UCSD-AML1 (cell line): Measurements from ENCODE around the gene ANKRD50.

Source experiments
- DNase-seq: peaks from one replicate; lab custom pipeline; 2025; ENCODE audit not compliant: unreplicated experiment; lab: John Stamatoyannopoulos, UW

Gene ANKRD50, protein sequence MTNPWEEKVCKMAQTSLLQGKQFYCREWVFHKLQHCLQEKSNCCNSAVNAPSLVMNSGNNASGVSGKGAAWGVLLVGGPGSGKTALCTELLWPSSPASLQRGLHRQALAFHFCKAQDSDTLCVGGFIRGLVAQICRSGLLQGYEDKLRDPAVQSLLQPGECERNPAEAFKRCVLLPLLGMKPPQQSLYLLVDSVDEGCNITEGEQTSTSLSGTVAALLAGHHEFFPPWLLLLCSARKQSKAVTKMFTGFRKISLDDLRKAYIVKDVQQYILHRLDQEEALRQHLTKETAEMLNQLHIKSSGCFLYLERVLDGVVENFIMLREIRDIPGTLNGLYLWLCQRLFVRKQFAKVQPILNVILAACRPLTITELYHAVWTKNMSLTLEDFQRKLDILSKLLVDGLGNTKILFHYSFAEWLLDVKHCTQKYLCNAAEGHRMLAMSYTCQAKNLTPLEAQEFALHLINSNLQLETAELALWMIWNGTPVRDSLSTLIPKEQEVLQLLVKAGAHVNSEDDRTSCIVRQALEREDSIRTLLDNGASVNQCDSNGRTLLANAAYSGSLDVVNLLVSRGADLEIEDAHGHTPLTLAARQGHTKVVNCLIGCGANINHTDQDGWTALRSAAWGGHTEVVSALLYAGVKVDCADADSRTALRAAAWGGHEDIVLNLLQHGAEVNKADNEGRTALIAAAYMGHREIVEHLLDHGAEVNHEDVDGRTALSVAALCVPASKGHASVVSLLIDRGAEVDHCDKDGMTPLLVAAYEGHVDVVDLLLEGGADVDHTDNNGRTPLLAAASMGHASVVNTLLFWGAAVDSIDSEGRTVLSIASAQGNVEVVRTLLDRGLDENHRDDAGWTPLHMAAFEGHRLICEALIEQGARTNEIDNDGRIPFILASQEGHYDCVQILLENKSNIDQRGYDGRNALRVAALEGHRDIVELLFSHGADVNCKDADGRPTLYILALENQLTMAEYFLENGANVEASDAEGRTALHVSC (N-terminal part only)

DNA sequence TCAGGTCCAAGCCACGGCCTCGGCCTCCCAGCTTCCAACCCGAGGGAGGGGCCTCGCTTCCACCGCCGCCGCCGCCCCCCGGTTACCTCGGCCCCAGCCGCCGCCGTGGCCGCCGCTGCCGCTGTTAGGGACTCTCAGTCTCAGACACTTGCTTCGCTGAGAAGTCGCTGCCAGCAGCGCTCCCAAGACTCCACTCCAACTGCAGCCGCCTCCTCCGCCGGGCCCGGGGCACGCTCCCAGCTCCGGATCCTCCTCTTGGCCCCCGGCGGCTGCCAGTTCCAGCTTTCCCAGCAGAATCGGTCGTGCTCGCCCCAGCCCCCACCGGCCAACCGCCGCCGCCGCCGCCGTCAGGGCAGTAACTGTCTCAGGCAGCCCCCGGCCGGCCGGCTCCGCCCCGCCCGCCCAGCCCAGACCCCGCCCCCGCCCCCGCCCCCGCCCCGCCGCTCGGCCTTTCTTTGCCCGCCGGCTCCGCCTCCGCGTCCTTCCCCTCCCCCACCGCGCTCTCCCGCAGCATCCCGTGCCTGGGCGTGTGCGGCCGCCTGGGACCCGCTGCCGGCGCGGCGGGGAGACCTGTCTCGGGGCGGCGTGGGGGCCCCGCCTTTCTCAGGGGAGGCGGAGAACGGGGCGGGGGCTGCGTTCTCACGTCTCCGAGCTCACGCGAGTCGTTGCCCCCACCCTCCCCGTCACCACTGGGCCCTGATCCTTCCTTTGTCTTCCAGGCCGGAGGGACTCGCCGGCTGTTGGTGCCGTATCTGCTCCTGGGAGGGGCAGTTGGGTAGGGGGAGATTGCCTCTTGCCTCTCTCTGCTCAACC is at the start of gene ANKRD50:
Gene ANKRD50 (minus strand): TSS at position 361 of the 813 bp plus-strand sequence. CDS start 2,221 bp downstream, outside the sequence.
- peak; percentile 78 for DNase-seq

DNA sequence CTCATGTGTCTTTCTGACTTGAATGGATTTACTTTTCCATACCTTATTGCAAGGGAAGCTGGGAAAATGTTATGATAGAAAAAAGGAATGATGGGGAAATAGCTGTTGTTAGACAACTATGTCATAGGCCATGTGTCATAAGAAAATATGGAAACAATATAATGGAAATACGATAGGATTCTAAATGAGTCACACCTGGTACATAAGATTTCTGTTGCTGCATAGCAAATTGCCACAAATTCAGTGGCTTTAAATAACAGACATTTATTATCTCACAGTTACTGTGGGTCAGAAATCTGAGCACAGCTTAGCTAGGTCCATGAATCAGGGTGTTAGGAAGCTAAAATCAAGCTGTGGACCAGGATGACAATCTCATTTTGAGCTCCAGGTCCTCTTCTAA is 44.6 kb upstream of the ANKRD50 start:
- DNase-seq = no peak

DNA sequence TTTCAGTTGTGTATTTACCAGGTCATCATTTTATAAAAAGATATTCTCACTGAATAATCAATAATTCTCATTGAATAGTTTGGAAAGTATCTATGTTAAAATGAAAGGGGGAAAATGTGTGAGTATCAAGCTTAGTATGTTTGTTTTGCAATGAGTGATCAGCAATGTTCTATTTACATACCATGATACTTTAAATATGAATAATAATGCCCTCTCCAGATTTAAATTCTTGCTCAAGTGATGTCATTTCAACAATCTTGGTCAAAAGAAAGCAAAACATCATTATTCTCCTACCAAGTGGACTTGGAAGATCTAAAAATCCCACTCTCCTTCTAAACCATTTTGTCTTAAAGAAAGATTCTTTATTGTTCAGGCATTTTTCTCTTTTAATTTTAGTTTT is 42.1 kb upstream of the ANKRD50 start:
- no peak for DNase-seq

DNA sequence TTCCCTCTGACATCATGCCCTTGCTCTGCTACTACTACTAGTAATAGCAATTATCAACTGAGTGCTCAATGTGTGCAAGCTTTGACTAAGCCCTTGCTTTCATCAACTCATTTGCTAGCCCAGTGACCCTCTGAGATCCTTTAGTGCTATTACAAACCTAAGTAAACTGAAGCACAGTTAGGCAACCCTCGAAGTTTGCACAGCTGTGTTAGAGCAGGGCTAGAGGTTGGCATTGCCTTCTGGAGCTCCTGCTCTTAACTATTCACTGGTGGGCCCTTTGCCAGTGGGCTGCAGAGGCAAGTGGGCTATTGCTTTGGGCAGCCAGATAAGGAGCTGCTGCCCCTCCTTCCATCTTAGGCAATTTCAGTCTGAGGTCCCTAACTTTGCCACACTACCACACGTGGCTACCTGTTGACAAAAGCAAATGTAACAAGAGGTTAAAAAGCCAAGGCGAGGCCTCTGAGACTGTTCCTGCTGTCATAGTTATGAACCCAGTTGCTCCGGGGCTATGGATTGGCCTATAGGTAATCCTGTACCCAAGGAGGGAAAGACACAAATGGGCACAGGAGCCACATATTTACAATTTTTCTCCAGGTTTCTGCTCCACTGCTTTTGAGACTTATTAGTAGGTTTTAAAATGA is 41.5 kb upstream of the ANKRD50 start:
- no peak for DNase-seq

DNA sequence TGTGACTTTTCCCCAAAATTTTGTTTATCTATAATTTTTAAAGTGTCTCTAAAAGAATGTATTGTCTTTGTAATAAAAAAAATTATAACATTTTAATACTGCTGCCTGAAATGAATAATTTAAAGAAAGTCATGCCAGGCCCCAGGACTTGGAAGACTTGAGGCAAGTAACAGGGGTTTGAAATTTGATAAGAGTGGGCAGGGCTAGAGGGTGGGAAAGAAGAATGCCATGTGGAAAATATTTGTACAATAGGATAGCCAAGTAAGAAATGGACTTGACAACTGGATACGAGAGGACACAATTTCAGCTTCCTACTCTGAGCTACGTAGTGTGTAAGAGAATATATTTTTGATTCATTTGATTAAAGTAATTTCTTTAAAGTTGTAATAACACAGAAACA is 36.9 kb upstream of the ANKRD50 start:
- no peak for DNase-seq

DNA sequence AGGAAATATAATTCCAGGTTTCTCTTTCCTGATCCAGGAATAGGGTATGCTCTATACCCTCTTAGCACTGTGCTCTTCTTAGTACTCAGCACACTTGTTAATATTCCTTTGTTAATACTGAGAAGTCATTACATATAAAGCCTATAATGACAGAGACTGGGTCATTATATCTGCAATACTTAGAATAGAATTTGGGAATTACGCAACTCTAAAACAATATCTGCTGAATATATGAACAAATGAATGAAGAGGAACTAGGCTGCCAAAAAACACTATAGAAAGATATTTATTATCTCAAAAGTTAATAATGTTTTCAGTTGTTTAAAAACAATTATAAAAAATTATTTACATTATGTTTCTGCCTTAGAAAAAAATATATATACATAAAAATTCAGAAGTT is 36.4 kb upstream of the ANKRD50 start:
- DNase-seq = no peak

DNA sequence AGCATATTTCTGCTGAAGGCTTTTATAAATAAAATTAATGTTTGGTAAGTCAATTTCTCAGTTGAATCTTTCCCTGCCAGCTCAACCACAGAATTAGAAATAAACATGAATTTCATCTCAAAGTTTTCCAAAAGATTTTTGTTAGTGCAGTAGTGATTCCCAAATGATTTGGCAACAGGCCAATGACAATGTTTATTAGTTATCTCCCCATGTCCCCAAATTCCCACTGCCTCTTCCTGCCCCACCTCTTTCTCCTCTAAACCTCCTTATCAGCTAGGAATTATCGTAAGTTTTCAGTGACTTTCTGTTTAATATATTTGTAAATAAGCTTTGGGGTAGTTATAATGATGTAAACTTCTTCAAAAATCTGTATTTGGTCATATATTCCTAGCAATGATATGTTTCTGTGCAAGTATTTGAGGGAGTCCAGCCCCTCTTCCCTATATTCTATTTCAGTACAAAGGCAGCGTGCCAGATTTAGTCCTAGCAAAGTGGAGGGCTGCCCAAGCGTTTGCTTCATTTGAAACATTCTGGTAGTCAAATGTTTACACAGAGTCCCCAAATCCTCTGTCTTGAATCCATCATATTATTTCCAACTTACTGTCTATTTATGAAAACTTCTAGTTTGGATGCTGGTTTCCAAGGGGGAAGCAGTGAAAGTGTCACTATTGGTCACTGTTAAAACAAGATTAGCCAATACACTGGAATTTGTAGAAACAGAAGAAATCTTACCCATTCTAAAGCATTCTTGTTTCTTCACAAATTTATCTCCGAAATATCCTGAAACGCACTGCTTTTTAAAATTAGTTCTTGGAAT is 33.7 kb upstream of the ANKRD50 start:
- DNase-seq = no peak

DNA sequence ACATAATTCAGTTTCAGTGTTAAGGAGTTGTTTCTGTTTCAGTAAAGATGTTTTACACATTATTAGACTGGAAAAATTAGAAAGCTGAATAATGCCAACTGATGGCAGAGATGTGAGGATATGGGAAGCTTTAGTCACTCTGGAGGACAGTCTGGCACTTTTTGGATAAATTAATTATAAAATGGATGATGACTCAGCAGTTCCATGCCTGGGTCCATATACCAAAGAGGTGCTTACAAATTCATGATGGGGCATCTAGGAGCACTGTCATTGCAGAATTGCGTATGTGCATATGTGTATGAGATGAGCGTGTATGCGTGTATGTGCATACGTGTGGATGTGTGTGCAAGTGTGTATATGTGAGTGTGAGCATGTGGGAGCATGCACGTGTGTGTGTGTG is 31.2 kb upstream of the ANKRD50 start:
- no peak for DNase-seq

DNA sequence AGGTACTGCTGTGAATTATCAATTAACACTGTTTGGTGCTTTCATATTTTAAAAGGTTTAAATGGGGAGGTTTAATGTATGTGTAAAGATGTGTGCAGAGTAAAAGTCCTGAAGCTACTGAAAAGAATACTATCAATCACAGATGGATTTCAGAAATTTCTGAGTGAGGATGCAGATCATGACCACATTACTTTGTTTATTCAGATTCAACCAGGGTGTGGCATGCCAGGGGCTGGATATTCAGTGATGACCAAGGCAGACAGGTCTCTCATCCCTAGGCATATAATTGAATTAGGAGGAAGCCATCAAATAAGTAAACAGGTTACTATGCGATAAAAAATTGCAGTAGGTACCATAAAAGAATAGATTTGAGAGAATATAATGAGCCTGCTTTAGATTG is 28.0 kb upstream of the ANKRD50 start:
- DNase-seq = no peak

DNA sequence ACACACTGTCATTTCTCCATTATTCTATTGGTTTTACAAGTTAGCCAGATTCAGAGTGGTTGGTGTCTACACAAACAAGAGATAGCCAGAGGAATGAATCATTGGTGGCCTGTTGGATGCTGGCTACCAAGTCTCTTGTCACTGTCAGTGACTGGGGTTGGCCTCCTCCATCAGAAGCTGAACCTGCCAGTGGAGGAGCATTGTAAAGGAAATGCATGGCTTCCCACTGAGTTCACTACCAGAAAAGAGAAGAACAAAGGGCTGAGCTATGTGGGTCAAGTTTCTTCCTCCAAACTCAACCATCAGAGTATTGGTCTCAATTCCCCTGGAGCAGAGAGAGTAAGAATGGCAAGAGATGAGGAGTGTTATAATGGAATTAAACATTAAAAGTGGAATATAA is 26.5 kb upstream of the ANKRD50 start:
- no peak for DNase-seq

DNA sequence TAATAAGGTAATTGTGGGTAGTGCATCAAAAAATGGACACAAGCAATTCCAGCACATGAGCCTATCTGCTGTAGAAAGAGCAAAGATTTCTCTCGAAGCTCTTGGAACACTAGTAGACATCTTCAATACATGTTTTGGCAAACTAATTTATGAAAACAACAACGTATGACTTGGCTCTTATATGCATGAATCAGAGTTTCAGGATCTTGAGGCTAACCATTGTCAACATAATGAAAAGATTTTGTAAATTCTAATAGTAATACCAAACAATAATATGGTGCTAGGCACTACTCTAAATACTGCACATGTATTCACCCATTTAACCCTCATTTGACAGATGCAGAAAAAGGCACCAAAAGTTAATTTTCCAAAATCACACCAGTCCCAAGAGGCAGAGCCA is 25.1 kb upstream of the ANKRD50 start:
- no peak for DNase-seq

DNA sequence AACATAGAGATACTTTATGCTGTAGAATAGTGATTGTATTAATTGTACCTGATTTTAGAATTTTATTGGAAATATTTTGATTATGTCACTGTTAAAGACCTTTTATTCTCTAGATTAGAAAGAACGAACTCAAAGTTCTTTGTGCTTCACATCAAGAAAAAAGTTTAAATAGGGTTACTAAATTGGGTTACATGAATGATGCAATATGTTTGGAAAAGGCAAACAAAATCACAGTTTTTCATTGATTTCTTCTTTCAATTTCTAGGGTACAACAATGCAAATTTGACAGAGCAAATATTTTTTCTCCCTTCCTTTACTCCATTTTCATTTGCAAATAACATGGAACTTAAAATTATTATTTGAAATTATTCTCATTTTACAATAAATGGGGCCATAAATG is 24.0 kb upstream of the ANKRD50 start:
- DNase-seq = no peak

DNA sequence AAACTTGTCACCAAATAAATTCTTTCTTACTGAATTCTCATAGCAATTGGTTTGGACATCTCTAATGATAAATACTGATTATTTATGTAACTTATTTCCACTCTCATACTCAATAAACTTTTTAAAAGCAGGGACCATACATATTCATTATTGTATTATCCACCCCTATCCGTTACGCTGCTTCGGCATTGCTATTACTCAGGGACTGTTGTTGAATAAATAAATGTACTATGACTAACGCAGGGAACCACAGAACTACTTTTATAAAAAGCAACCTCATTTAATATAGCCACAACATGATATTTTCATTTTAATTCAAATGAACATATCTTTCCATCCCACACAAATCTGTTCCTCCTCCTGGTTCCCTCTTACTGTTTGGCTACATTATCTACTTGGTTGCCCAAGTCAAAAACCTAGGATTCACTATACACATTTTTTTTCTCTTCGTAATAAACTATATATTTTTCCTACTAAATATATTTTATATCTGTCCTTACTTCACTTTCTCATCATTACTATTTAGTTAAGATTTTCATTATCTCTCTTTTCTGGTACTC is 14.9 kb upstream of the ANKRD50 start:
- no peak for DNase-seq

DNA sequence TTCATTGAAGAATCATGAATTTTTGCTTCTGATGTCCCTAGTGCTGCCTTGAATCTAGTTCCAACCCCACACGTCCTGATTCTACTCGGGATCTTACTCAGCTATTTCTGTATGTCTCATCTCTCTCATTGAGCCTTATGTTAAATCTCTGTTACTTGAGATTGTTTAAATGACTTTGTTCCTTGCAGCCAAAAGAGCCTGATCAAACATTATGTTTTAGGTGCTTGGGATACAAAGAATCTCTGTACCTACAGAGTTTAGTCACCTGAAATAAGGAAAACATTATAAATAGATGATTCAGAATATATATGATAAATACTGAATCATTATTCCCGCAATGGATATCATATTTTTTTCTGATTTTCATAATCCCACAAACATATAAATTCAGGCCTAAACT is 13.7 kb upstream of the ANKRD50 start:
- DNase-seq = no peak

DNA sequence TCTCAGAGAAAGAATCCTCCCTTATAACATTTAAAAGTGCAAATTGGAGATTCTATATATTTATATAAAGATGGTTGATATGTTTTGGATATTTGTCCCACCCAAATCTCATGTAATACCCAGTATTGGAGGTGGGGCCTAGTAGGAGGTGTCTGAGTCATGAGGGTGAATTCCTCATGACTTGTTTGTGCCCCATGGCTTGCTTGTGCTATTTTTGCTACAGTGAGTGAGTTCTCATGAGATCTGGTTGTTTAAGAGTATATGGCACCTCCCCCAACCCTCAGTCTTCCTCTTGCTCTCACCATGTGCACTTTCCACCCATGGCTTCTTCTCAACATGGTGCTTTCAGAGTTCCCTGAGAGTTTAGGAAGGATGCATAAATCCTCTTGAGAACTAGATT is 9.5 kb upstream of the ANKRD50 start:
- DNase-seq = no peak

DNA sequence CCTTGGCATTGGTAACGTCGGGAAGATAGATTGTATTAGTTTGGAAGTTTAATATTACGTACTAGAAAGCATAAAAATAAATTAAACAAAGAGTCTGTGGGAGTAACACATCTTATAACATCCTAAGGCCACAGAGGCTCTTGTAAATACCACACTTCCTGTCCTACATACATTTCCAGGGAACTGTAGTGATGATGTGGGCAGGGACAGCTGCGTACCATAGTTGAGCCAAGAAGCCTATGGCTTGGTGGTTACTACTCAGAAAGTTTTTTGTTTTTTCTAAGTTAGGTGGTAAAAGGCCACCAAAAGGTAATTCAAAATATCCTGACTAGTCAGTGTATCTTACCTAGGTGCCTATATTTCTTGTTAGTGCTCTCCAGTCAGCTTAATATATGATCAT is 4.6 kb upstream of the ANKRD50 start:
- no peak for DNase-seq

DNA sequence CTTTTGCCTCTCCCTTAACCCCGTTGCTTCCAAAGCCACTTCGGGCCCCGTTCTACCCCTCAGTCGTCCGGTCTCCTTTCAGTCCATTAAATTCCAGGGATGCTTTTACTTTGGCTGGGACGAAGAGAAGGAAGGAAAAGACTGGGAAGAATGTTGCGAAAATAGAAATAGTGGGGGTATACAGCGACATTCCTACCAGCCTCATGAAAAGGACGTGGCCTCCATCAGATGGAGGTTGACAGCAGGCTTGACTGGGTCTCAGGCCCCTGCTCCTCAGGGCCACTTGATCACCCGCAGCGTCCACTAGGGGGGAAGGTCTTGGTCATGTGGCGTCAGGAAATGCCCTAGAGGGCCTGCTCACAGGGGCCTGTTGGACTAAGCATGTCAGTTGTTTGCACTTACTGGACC is 657 bp upstream of the ANKRD50 start:
- peak; percentile 27 for DNase-seq

DNA sequence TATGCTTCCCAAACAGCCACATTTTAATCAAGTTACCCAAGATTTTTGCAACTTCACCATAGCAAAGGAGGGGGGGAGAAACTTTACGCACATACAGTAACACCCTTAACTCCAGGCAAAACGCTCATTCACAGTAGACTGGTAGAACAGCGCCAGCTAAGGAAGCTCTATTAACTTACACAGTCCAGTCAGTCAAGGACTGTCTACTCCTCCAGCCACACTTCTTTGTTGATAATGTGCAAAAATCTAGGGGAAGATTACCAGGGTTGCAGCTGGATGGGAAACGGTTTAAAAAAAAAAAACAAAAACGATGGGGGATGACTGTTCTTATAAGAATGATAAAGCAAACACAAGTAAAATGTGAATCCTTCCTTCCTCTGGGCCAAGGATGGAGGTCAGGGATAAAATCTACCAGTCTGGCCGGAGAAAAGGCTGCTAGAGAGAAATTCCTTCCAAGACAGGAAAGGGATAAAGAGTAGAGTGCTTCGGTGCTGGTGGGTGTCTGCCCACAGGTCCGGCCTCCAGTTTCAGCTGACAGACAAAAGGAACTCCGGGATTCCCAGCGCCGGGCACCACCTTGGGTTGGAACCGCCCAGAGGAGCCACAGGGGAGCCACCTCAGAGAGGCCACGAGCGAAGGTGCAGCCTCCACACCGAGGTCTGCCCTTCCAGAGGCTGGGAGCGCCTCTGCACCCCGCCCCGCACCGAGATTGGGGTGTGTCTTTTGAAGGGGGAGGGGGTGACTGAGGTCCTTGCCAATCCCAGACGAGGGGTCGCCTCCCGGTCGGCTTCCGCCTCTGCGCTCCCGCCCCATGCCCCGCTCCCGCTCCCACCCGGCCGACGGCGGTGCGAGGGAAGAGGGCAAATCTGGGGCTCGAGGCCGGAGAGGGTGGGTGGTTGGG is 811 bp downstream of the ANKRD50 start:
- DNase-seq = peak; percentile 34
